HS-5 (cell line): Measurements from ENCODE around the gene ACVR2B.

Source experiments
- DNase-seq: peaks from one replicate; pipeline ENCODE4 v3.0.0-alpha.2; 2012; ENCODE audit warnings: low read depth

ACVR2B gene

GRCh38 chr3:38458796-38459498 lies 5.3 kb downstream of the ACVR2B start:
- no peak for DNase-seq

- DNase-seq = no peak
Observed at GRCh38 chr3:38459499-38460048, 5.9 kb downstream of the ACVR2B start.

GRCh38 chr3:38460377-38461270 lies 6.9 kb downstream of the ACVR2B start:
- no peak for DNase-seq

- no peak for DNase-seq
Observed at GRCh38 chr3:38465588-38466154, 12.0 kb downstream of the ACVR2B start.

- DNase-seq = no peak
Observed at GRCh38 chr3:38468765-38469164, 15.1 kb downstream of the ACVR2B start.

GRCh38 chr3:38469852-38470251 lies 16.2 kb downstream of the ACVR2B start:
- no peak for DNase-seq

- DNase-seq = no peak
Observed at GRCh38 chr3:38471260-38471857, 17.7 kb downstream of the ACVR2B start.

GRCh38 chr3:38472342-38472741 lies 18.7 kb downstream of the ACVR2B start:
- no peak for DNase-seq

GRCh38 chr3:38473229-38473628 lies 19.5 kb downstream of the ACVR2B start:
- no peak for DNase-seq

- DNase-seq = no peak
Observed at GRCh38 chr3:38474928-38475605, 21.4 kb downstream of the ACVR2B start.

- no peak for DNase-seq
Observed at GRCh38 chr3:38475716-38476115, 22.0 kb downstream of the ACVR2B start.

- DNase-seq = no peak
Observed at GRCh38 chr3:38476157-38476756, 22.6 kb downstream of the ACVR2B start.

- DNase-seq = no peak
Observed at GRCh38 chr3:38477057-38477820, 23.5 kb downstream of the ACVR2B start.

GRCh38 chr3:38477839-38478450 lies 24.3 kb downstream of the ACVR2B start:
- no peak for DNase-seq

GRCh38 chr3:38478901-38479300 lies 25.2 kb downstream of the ACVR2B start:
- no peak for DNase-seq

- no peak for DNase-seq
Observed at GRCh38 chr3:38479431-38480092, 25.9 kb downstream of the ACVR2B start.

GRCh38 chr3:38480093-38480445 lies 26.4 kb downstream of the ACVR2B start:
- no peak for DNase-seq

- DNase-seq = no peak
Observed at GRCh38 chr3:38480930-38481329, 27.2 kb downstream of the ACVR2B start.

GRCh38 chr3:38482951-38483350 lies 29.3 kb downstream of the ACVR2B start:
- DNase-seq = no peak

GRCh38 chr3:38487323-38487722 lies 33.6 kb downstream of the ACVR2B start:
- DNase-seq = no peak
